Measurements from ENCODE around the gene GLIS1.

- no peak for TF ChIP-seq MAX (IDR thresholded peaks at IDR 0.05; ENCODE audit: low read depth, low read length)
- TF ChIP-seq CTCF (IDR thresholded peaks at IDR 0.05; ENCODE audit: low read depth, low read length): no peak
Measured at GRCh38 chr1:53627666-53628065, 111.3 kb downstream of the GLIS1 start.

Data from NB4 (cell line).